Measurements from ENCODE around the gene SPATA31A5. TPM values are rescaled to one million over a fixed set of nuclear protein-coding genes. Genes with fewer than 3 reads are reported as not detected.
"Not testable (repeated sequence)": the region's sequence is repeated elsewhere in the genome, so short reads cannot be mapped to it uniquely, and the experiment has no call there.

The SPATA31A5 gene
- total RNA-seq, result not detected

- not testable (repeated sequence) for H3K9me3 ChIP-seq (ENCODE audit: low read depth, low read length); H3K4me1 ChIP-seq (ENCODE audit: insufficient read depth, low read length); H3K27me3 ChIP-seq (ENCODE audit: insufficient read depth, low read length); H3K4me3 ChIP-seq (ENCODE audit: low read length)
Measured at GRCh38 chr9:60914107-60914506, at the start of gene SPATA31A5. Gene SPATA31A5, plus strand, starts transcription at chr9:60914407. Its CDS starts 29 bp downstream, at chr9:60914436.

- H3K4me3 ChIP-seq (ENCODE audit: low read length); H3K27me3 ChIP-seq (ENCODE audit: insufficient read depth, low read length); H3K4me1 ChIP-seq (ENCODE audit: insufficient read depth, low read length); H3K9me3 ChIP-seq (ENCODE audit: low read depth, low read length): not testable (repeated sequence)
Measured at GRCh38 chr9:60962990-60963350, 48.8 kb downstream of the SPATA31A5 start.

GRCh38 chr9:60966382-60966781 lies 52.2 kb downstream of the SPATA31A5 start:
- not testable (repeated sequence) for H3K4me3 ChIP-seq (ENCODE audit: low read length); H3K27me3 ChIP-seq (ENCODE audit: insufficient read depth, low read length); H3K9me3 ChIP-seq (ENCODE audit: low read depth, low read length); H3K4me1 ChIP-seq (ENCODE audit: insufficient read depth, low read length)
